Measurements from ENCODE around the gene ZIC4. TPM values are rescaled to one million over a fixed set of nuclear protein-coding genes. Genes with fewer than 3 reads are reported as not detected.

ZIC4 gene
- total and polyA plus RNA-seq, 2 of the 4 experiments (the other 2 are of a cell fraction) = not detected

DNA sequence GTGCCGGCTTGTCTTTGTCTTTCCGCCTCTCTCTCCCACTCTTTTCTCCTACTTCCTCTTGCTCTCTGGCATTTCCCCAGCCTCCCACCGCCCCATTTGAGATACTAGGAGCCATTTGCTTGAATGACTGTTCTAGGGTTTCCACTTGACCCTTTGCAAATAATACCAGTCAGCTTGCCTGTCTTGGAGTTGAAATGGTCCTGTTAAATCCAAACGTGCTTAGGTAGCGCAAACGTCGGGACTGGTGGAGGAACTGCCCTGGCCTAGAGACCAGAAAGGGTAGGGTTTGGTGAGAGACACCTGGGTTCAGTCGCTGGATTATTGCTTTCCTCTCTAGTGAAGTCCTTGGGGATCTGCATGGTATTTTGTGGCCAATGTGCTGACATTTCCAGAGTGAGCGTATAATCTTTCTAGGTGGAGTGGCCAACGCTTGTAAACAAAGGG, 13.5 kb upstream of the ZIC4 start:
- no TSS peak for BruUV-seq (replicated peaks)
- Histone ChIP-seq H2AK9ac (replicated peaks; ENCODE audit: low read depth, low read length, poor library complexity) (no peak overlapping the region), H3K14ac (replicated peaks; ENCODE audit: low read depth, low read length) (no peak overlapping the region), H3K56ac (ENCODE audit: extremely low read depth, insufficient read depth, low read length) (no peak overlapping the region), H3K27ac (ENCODE audit: insufficient read depth, low read length) (no peak overlapping the region), H2BK15ac (ENCODE audit: low read depth, low read length) (no peak overlapping the region), H3K4ac (ENCODE audit: low read depth, low read length) (no peak overlapping the region), H3K9me3 (ENCODE audit: control insufficient read depth, insufficient read depth, low read length) (peaks cover 23% of the 10 kb centered on the region), H4K8ac (ENCODE audit: low read depth in 2 of 2, low read length in 2 of 2) (no peak overlapping the region), H3K4me2 (ENCODE audit: low read depth, low read length) (no peak overlapping the region), H3K23ac (ENCODE audit: low read depth, low read length) (no peak overlapping the region), H2BK20ac (ENCODE audit: low read depth, low read length) (no peak overlapping the region), H3K36me3 (ENCODE audit: control insufficient read depth, insufficient read depth, low read length) (no peaks in the 10 kb centered on the region), H2AK5ac (ENCODE audit: low read depth, low read length) (no peak overlapping the region), H3K9ac (ENCODE audit: low read depth, low read length) (no peak overlapping the region), H3K79me1 (ENCODE audit: low read depth in 1 of 2, low read length in 2 of 2) (no peaks in the 10 kb centered on the region), H4K91ac (ENCODE audit: insufficient read depth, low read depth, low read length) (no peak overlapping the region), H3K4me3 (ENCODE audit: insufficient read depth, low read depth, low read length) (no peak overlapping the region), H3K18ac (ENCODE audit: low read depth, low read length) (no peak overlapping the region), H3K27me3 (ENCODE audit: control insufficient read depth, insufficient read depth, low read length) (peaks cover 79% of the 10 kb centered on the region), H2BK5ac (ENCODE audit: low read depth, low read length, poor library complexity, severe bottlenecking) (no peak overlapping the region), H3K4me1 (ENCODE audit: control insufficient read depth, insufficient read depth, low read length) (no peaks in the 10 kb centered on the region), H3K9me1 (ENCODE audit: insufficient read depth, low read length) (no peaks in the 10 kb centered on the region), H2BK120ac (ENCODE audit: low read depth, low read length) (no peak overlapping the region), H4K20me1 (ENCODE audit: insufficient read depth, low read length) (no peaks in the 10 kb centered on the region), H4K5ac (ENCODE audit: low read depth, low read length) (no peak overlapping the region), H2AFZ (replicated peaks; ENCODE audit: low read length, poor library complexity) (no peak overlapping the region)
- ChIA-PET CTCF (no interaction called here), POLR2A (ENCODE audit: unreplicated experiment) (no interaction called here)
- ATAC-seq (ENCODE audit: low read depth) (no peak), DNase-seq (no peak)
- dilution Hi-C loops (cut with HindIII; ENCODE audit: low sequenced_read_pairs, unreplicated experiment) (no loop called here), in situ Hi-C loops (cut with MboI; ENCODE audit: low sequenced_read_pairs) (no loop called here), intact Hi-C loops (cut with micrococcal nuclease) (loop anchor here (5.0 kb wide), 1 partner anchor 998 kb away; no protein-coding TSS in a partner anchor)
- TF ChIP-seq BHLHE40 (IDR thresholded peaks at IDR 0.05; ENCODE audit: low read depth, low read length) (no peak), RFX5 (IDR thresholded peaks at IDR 0.05; ENCODE audit: low read depth, low read length) (no peak), RCOR1 (IDR thresholded peaks at IDR 0.05; ENCODE audit: insufficient replicate concordance, low read length) (no peak), ELK1 (IDR thresholded peaks at IDR 0.05; ENCODE audit: borderline replicate concordance, low read depth, low read length) (no peak)
- TF ChIP-seq, protein P1, sequence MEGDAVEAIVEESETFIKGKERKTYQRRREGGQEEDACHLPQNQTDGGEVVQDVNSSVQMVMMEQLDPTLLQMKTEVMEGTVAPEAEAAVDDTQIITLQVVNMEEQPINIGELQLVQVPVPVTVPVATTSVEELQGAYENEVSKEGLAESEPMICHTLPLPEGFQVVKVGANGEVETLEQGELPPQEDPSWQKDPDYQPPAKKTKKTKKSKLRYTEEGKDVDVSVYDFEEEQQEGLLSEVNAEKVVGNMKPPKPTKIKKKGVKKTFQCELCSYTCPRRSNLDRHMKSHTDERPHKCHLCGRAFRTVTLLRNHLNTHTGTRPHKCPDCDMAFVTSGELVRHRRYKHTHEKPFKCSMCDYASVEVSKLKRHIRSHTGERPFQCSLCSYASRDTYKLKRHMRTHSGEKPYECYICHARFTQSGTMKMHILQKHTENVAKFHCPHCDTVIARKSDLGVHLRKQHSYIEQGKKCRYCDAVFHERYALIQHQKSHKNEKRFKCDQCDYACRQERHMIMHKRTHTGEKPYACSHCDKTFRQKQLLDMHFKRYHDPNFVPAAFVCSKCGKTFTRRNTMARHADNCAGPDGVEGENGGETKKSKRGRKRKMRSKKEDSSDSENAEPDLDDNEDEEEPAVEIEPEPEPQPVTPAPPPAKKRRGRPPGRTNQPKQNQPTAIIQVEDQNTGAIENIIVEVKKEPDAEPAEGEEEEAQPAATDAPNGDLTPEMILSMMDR (conservative IDR thresholded peaks at IDR 0.05; ENCODE audit: low read depth, low read length) = no peak
- WGBS, 2 experiments (ENCODE audit: extremely low coverage in 2 of 2, insufficient read length in 1 of 2) = 17% methylated on average over 2 of the region's 10 CpGs; no CpG with 5 or more reads in 1 of the 2 experiments
